ENCODE data around the gene IQSEC1.
A peak's percentile ranks its signal among the peaks of the same experiment; 100 is the strongest.

Gene IQSEC1

GRCh38 chr3:13073326-13074005, at the start of gene IQSEC1:
Gene IQSEC1 (minus strand): TSS chr3:13073429. CDS start chr3:13073014, 415 bp downstream.
- peak; percentile 71 for DNase-seq (ENCODE audit: low spot score)

GRCh38 chr3:13122081-13123012, 49.1 kb upstream of the IQSEC1 start:
- no peak for DNase-seq (ENCODE audit: low spot score)

GRCh38 chr3:13121553-13122001, 48.3 kb upstream of the IQSEC1 start:
- no peak for DNase-seq (ENCODE audit: low spot score)

GRCh38 chr3:13120928-13121552, 47.8 kb upstream of the IQSEC1 start:
- no peak for DNase-seq (ENCODE audit: low spot score)

- no peak for DNase-seq (ENCODE audit: low spot score)
Observed at GRCh38 chr3:13120289-13120927, 47.2 kb upstream of the IQSEC1 start.

GRCh38 chr3:13119471-13120220, 46.4 kb upstream of the IQSEC1 start:
- DNase-seq (ENCODE audit: low spot score) = no peak

GRCh38 chr3:13116426-13116825, 43.2 kb upstream of the IQSEC1 start:
- DNase-seq (ENCODE audit: low spot score) = no peak

GRCh38 chr3:13115991-13116390, 42.8 kb upstream of the IQSEC1 start:
- DNase-seq (ENCODE audit: low spot score) = no peak

- no peak for DNase-seq (ENCODE audit: low spot score)
Observed at GRCh38 chr3:13115576-13115910, 42.3 kb upstream of the IQSEC1 start.

- no peak for DNase-seq (ENCODE audit: low spot score)
Observed at GRCh38 chr3:13114811-13115575, 41.8 kb upstream of the IQSEC1 start.

GRCh38 chr3:13113346-13114330, 40.4 kb upstream of the IQSEC1 start:
- no peak for DNase-seq (ENCODE audit: low spot score)

- DNase-seq (ENCODE audit: low spot score) = no peak
Observed at GRCh38 chr3:13112521-13113345, 39.5 kb upstream of the IQSEC1 start.

GRCh38 chr3:13111873-13112520, 38.8 kb upstream of the IQSEC1 start:
- DNase-seq (ENCODE audit: low spot score) = no peak

GRCh38 chr3:13111173-13111872, 38.1 kb upstream of the IQSEC1 start:
- no peak for DNase-seq (ENCODE audit: low spot score)

GRCh38 chr3:13110678-13111116, 37.5 kb upstream of the IQSEC1 start:
- no peak for DNase-seq (ENCODE audit: low spot score)

GRCh38 chr3:13109516-13109915, 36.3 kb upstream of the IQSEC1 start:
- no peak for DNase-seq (ENCODE audit: low spot score)

GRCh38 chr3:13108861-13109260, 35.6 kb upstream of the IQSEC1 start:
- DNase-seq (ENCODE audit: low spot score) = no peak
